ENCODE results near the gene TNFRSF4.

The TNFRSF4 gene

GRCh38 chr1:1162597-1163537 is 51.1 kb downstream of the TNFRSF4 start:
- no peak overlapping the region for H3K4me3 ChIP-seq (replicated peaks in 1 of 2; ENCODE audit: low read depth in 2 of 2, low read length in 2 of 2)
- TF ChIP-seq CTCF (IDR thresholded peaks at IDR 0.05; ENCODE audit: low read depth, low read length): no peak
- no peak for DNase-seq (ENCODE audit: low read depth in 2 of 2)

- TF ChIP-seq CTCF (IDR thresholded peaks at IDR 0.05; ENCODE audit: low read depth, low read length): no peak
- no peak for DNase-seq (ENCODE audit: low read depth in 2 of 2)
- H3K4me3 ChIP-seq (replicated peaks in 1 of 2; ENCODE audit: low read depth in 2 of 2, low read length in 2 of 2): no peak overlapping the region
Observed at GRCh38 chr1:1161683-1162079, 52.3 kb downstream of the TNFRSF4 start.

Data from cardiac fibroblast (primary cell).